ENCODE data around the gene IPO13.

- TF ChIP-seq CTCF (IDR thresholded peaks at IDR 0.05) (no peak), POLR2A (IDR thresholded peaks at IDR 0.05) (no peak)
Measured at GRCh38 chr1:43977376-43978263, 30.9 kb downstream of the IPO13 start.
